SH-SY5Y (cell line): ENCODE data around the gene LRRK1.

Experiments used
- GATA2 ChIP-seq: IDR thresholded peaks from 2 replicates; pipeline ENCODE4 v1.6.1; 2011; ENCODE audit warnings: mild to moderate bottlenecking, low read depth, low read length
- GATA3 ChIP-seq: IDR thresholded peaks from 2 replicates; pipeline ENCODE4 v1.6.1; 2011; ENCODE audit warnings: low read depth, mild to moderate bottlenecking, low read length, moderate library complexity

- TF ChIP-seq GATA3 (no peak), GATA2 (no peak)
Measured at GRCh38 chr15:100878648-100879047, 40.5 kb upstream of the LRRK1 start.
